Epithelial cell of proximal tubule (primary cell): ENCODE data around the gene TRA2A. TPM values are rescaled to one million over a fixed set of nuclear protein-coding genes. Genes with fewer than 3 reads are reported as not detected.
"Not testable (repeated sequence)": the region's sequence is repeated elsewhere in the genome, so short reads cannot be mapped to it uniquely, and the experiment has no call there.

Experiments
- DNase-seq: peaks from one replicate; pipeline ENCODE4 v3.0.0-alpha.2; 2011; ENCODE audit warnings: low read depth
- H3K4me3 ChIP-seq: 2 replicates; pipeline ENCODE4 v1.5.1; 2011; ENCODE audit warnings: low read depth, mild to moderate bottlenecking, low read length
- CTCF ChIP-seq: conservative IDR thresholded peaks from 2 replicates; pipeline ENCODE4 v1.5.1; 2012; ENCODE audit warnings: low read depth, mild to moderate bottlenecking, low read length
- total RNA-seq: library from RNA; depleted of rRNA; stranded (reverse); fragments of >200 nt; gene quantifications from 2 replicates; pipeline ENCODE4 v1.2.3, GENCODE V29; 2015

The TRA2A gene
- total RNA-seq, 1 donor from 2014 or later = 23.1 TPM

DNA sequence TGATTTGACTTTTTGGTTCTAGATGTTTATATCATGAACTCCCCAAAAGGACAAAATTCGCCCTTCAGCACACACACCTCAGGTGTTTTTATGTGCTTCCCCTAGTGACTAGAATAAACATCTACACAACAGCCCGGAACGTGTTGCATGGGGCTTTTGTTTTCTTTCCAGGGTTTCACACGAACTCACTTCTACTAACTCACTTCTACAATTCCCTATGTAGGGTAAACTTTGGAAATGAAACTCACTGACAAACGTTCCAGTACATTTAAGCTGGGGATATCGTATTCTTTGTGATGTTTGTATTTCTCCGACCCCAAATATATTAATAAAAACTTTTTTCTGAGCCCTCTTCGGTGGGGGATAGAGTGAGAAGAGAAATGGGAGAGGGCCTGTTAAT is 1.4 kb downstream of the TRA2A start:
- H3K4me3 ChIP-seq = peak overlapping the region; percentile 92
- peak; percentile 45 for DNase-seq
- TF ChIP-seq CTCF = peak; percentile 10

- DNase-seq = no peak
- no peak for TF ChIP-seq CTCF
- peak overlapping the region; percentile 92 for H3K4me3 ChIP-seq
These were observed 2.4 kb downstream of the TRA2A start for GRCh38 chr7:23529262-23529859.

- not testable (repeated sequence) for H3K4me3 ChIP-seq, DNase-seq
These were observed 6.2 kb downstream of the TRA2A start for GRCh38 chr7:23525611-23526010.

- TF ChIP-seq CTCF = no peak
- no peak overlapping the region for H3K4me3 ChIP-seq
- no peak for DNase-seq
These were observed 7.3 kb downstream of the TRA2A start for GRCh38 chr7:23524473-23524872.

DNA sequence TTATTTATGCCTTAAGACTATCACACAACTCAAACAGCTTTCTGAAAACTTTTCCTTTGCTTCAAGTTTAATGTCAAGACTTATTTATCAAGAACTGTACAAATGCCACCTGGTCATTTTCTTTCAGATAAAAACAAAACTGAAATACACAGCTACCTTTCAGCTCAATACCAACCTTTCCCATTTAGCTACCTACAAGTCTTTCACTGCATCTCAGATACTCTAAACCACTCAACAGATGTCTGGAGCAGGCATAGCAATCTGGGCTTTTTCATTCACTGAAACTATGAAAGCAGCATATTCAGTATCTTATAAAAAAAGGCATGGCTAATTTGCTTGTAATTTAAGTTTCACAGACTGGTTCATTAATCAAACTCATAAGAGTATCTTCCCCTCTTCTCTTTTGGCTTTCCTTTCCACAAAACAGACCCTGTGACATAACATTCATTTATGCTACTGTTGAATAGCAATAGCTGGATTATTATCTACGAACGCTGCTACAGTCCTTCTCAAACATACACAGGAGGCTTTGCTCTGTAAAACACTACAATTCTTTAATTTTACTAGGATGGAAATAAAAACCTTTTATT is 8.2 kb downstream of the TRA2A start:
- TF ChIP-seq CTCF = no peak
- H3K4me3 ChIP-seq = no peak overlapping the region
- DNase-seq = no peak

DNA sequence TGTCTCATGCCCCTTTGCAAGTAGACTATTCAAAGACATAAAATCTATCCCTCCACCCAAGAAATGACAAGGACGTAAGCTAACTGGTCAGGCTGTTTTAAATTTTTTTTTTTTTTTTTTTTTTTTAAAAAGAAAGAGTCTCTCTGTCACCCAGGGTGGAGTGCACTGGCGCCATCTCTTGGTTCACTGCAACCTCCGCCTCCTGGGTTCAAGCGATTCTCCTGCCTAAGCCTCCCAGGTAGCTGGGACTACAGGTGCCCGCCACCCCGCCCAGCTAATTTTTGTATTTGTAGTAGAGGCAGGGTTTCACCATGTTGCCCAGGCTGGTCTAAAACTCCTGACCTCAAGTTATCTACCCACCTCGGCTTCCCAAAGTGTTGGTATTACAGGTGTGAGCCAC is 11.2 kb downstream of the TRA2A start:
- TF ChIP-seq CTCF = peak; percentile 30
- DNase-seq = no peak
- no peak overlapping the region for H3K4me3 ChIP-seq

DNA sequence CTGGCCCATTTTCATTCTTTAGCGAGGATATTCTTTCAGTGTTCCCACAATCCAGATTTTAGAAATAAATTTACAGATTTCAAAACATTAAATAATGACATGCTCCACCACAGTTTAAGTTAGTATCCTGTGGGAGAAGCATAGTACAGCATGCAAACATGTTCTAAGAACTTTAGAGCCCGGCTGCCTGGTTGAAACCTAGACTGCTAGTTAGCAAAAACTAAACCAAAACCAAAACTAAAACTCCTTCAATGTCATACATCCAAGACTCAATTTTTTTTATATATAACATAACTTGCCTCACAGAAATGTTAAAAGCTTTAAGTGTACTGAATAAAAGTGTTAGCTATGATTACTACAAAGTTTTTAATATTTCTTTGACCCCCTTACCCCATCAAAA is 17.0 kb downstream of the TRA2A start:
- no peak overlapping the region for H3K4me3 ChIP-seq

DNA sequence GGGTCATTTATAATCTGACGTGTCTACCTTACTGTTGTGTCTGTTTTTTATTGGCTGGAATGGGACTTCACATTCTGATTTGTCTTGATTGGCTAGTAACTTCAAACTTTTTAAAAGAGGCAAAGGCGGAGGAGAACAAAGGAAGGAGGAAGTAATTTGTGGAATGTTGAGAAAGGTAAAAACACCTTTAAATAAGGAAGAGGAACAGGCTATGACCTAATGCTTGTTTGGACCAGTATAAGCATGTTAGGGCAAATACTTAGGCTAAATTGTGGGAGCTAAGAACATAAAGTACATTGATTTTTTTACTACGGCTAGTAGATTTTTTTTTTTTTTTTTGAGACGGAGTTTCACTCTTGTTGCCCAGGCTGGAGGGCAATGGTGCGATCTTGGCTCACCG is 18.0 kb downstream of the TRA2A start:
- not testable (repeated sequence) for DNase-seq

More for the DNA sequence above, 17.0 kb downstream of the TRA2A start:
- no peak for DNase-seq
- TF ChIP-seq CTCF = no peak

More for the DNA sequence above, 18.0 kb downstream of the TRA2A start:
- not testable (repeated sequence) for H3K4me3 ChIP-seq
